WTC11 (cell line): ENCODE measurements around the gene KIF5C. TPM values are rescaled to one million over a fixed set of nuclear protein-coding genes. Genes with fewer than 3 reads are reported as not detected.

Experiments
- ATAC-seq: fragments of 200-7000 bp; cut with Tn5 transposase; 2 replicates; pipeline ENCODE4 v1.10.0; 2021; ENCODE audit warnings: mild to moderate bottlenecking, moderate library complexity
- CTCF ChIA-PET: fragments of 300-600 bp; sonication (Branson Sonifier 250); formaldehyde crosslinking; loops from one replicate; lab custom pipeline; 2021; ENCODE audit warnings: antibody characterized with exemption; lab: Charles Lee
- POLR2A ChIA-PET: fragments of 350-600 bp; sonication (Branson Sonifier 250); formaldehyde crosslinking; loops from one replicate; lab custom pipeline; 2021; ENCODE audit warnings: antibody characterized with exemption; lab: Charles Lee
- DNase-seq: peaks from one replicate; pipeline ENCODE4 v3.0.0; 2021; ENCODE audit warnings: low spot score
- H3K27ac Mint-ChIP-seq: 2 replicates; pipeline ENCODE4 v1.8.0; 2021; ENCODE audit warnings: mixed read lengths
- H3K27me3 Mint-ChIP-seq: 2 replicates; pipeline ENCODE4 v1.8.0; 2021; ENCODE audit warnings: low read depth, mild to moderate bottlenecking, moderate library complexity, mixed read lengths
- H3K36me3 Mint-ChIP-seq: 2 replicates; pipeline ENCODE4 v1.8.0; 2021; ENCODE audit warnings: mixed read lengths
- H3K4me1 Mint-ChIP-seq: 2 replicates; pipeline ENCODE4 v1.8.0; 2022; ENCODE audit warnings: mixed read lengths
- H3K4me3 Mint-ChIP-seq: 2 replicates; pipeline ENCODE4 v1.8.0; 2021; ENCODE audit warnings: mild to moderate bottlenecking, moderate library complexity, mixed read lengths
- H3K9me3 Mint-ChIP-seq: 2 replicates; pipeline ENCODE4 v1.8.0; 2021; ENCODE audit warnings: mixed read lengths
- ATF2 ChIP-seq: sonication (generic); formaldehyde crosslinking; IDR thresholded peaks from 2 replicates; pipeline ENCODE4 v1.8.1; 2022; ENCODE audit warnings: low read depth, missing genetic modification reagents, borderline replicate concordance
- CREB1 ChIP-seq: sonication (generic); formaldehyde crosslinking; IDR thresholded peaks from 2 replicates; pipeline ENCODE4 v1.8.0; 2023; ENCODE audit warnings: mild to moderate bottlenecking, missing genetic modification reagents
- E2F5 ChIP-seq: sonication (generic); formaldehyde crosslinking; IDR thresholded peaks from 2 replicates; pipeline ENCODE4 v1.8.1; 2022; ENCODE audit warnings: mild to moderate bottlenecking, moderate library complexity, missing genetic modification reagents
- ELF4 ChIP-seq: sonication (generic); formaldehyde crosslinking; IDR thresholded peaks from 2 replicates; pipeline ENCODE4 v1.8.1; 2022; ENCODE audit warnings: low read depth, mild to moderate bottlenecking, moderate library complexity, missing genetic modification reagents
- GTF2I ChIP-seq: fragments of 250-450 bp; sonication (Bioruptor Pico); conservative IDR thresholded peaks from 2 replicates; pipeline ENCODE4 v1.4.0; 2021; ENCODE audit warnings: mild to moderate bottlenecking
- JUN ChIP-seq: sonication (generic); formaldehyde crosslinking; IDR thresholded peaks from 2 replicates; pipeline ENCODE4 v1.8.0; 2023; ENCODE audit warnings: mild to moderate bottlenecking, missing genetic modification reagents
- KAT7 ChIP-seq: sonication (generic); formaldehyde crosslinking; IDR thresholded peaks from 2 replicates; pipeline ENCODE4 v1.8.1; 2023; ENCODE audit warnings: missing genetic modification reagents, mild to moderate bottlenecking, borderline replicate concordance
- NR1H2 ChIP-seq: sonication (generic); formaldehyde crosslinking; IDR thresholded peaks from 2 replicates; pipeline ENCODE4 v1.9.0; 2021; ENCODE audit warnings: mild to moderate bottlenecking, moderate library complexity, missing genetic modification reagents
- NR3C1 ChIP-seq: sonication (generic); formaldehyde crosslinking; conservative IDR thresholded peaks from 2 replicates; pipeline ENCODE4 v1.8.1; 2023; ENCODE audit warnings: low read depth, mild to moderate bottlenecking, missing genetic modification reagents
- RORB ChIP-seq: fragments of 250-450 bp; sonication (Bioruptor Pico); IDR thresholded peaks from 2 replicates; pipeline ENCODE4 v1.9.0; 2021; ENCODE audit warnings: mild to moderate bottlenecking
- SMAD4 ChIP-seq: sonication (generic); formaldehyde crosslinking; IDR thresholded peaks from 2 replicates; pipeline ENCODE4 v1.8.0; 2022; ENCODE audit warnings: mild to moderate bottlenecking, missing genetic modification reagents
- TP53 ChIP-seq: sonication (generic); formaldehyde crosslinking; IDR thresholded peaks from 2 replicates; pipeline ENCODE4 v1.8.1; 2023; ENCODE audit warnings: mild to moderate bottlenecking, missing genetic modification reagents
- USF1 ChIP-seq: sonication (generic); formaldehyde crosslinking; IDR thresholded peaks from 2 replicates; pipeline ENCODE4 v1.8.0; 2022; ENCODE audit warnings: mild to moderate bottlenecking, missing genetic modification reagents
- ZBTB21 ChIP-seq: sonication (generic); formaldehyde crosslinking; IDR thresholded peaks from 2 replicates; pipeline ENCODE4 v1.8.1; 2023; ENCODE audit warnings: mild to moderate bottlenecking, missing genetic modification reagents, borderline replicate concordance
- ZBTB43 ChIP-seq: sonication (generic); formaldehyde crosslinking; IDR thresholded peaks from 2 replicates; pipeline ENCODE4 v1.8.1; 2023; ENCODE audit warnings: mild to moderate bottlenecking, missing genetic modification reagents
- ZMAT4 ChIP-seq: fragments of 250-450 bp; sonication (Bioruptor Pico); IDR thresholded peaks from 2 replicates; pipeline ENCODE4 v1.9.0; 2021; ENCODE audit warnings: mild to moderate bottlenecking
- ZNF263 ChIP-seq: sonication (generic); formaldehyde crosslinking; IDR thresholded peaks from 2 replicates; pipeline ENCODE4 v1.8.1; 2022; ENCODE audit warnings: low read depth, mild to moderate bottlenecking, moderate library complexity, missing genetic modification reagents
- ZNF317 ChIP-seq: sonication (generic); formaldehyde crosslinking; IDR thresholded peaks from 2 replicates; pipeline ENCODE4 v1.8.1; 2023; ENCODE audit warnings: low read depth, mild to moderate bottlenecking, moderate library complexity, missing genetic modification reagents, borderline replicate concordance
- ZNF396 ChIP-seq: fragments of 250-450 bp; sonication (Bioruptor Pico); IDR thresholded peaks from 2 replicates; pipeline ENCODE4 v1.8.0; 2021; ENCODE audit warnings: mild to moderate bottlenecking, moderate library complexity, borderline replicate concordance
- ZNF423 ChIP-seq: fragments of 250-450 bp; sonication (Bioruptor Pico); IDR thresholded peaks from 2 replicates; pipeline ENCODE4 v2.1.2; 2022; ENCODE audit warnings: mild to moderate bottlenecking, moderate library complexity
- total RNA-seq: library from RNA; stranded (reverse); gene quantifications from 3 replicates; pipeline ENCODE4 v1.2.3, GENCODE V29; 2021
- TF ChIP-seq, protein P1 (sequence below): sonication (generic); formaldehyde crosslinking; IDR thresholded peaks from 2 replicates; pipeline ENCODE4 v1.8.1; 2022; ENCODE audit warnings: missing genetic modification reagents, borderline replicate concordance
- TF ChIP-seq, protein P2 (sequence below): sonication (generic); formaldehyde crosslinking; conservative IDR thresholded peaks from 2 replicates; pipeline ENCODE4 v1.8.1; 2022; ENCODE audit warnings: mild to moderate bottlenecking, missing genetic modification reagents
- TF ChIP-seq, protein P3 (sequence below): sonication (generic); formaldehyde crosslinking; IDR thresholded peaks from 2 replicates; pipeline ENCODE4 v1.8.0; 2023; ENCODE audit warnings: mild to moderate bottlenecking, missing genetic modification reagents

The KIF5C gene
- total RNA-seq, 1 experiment from 2014 or later, result 73.5 TPM

DNA sequence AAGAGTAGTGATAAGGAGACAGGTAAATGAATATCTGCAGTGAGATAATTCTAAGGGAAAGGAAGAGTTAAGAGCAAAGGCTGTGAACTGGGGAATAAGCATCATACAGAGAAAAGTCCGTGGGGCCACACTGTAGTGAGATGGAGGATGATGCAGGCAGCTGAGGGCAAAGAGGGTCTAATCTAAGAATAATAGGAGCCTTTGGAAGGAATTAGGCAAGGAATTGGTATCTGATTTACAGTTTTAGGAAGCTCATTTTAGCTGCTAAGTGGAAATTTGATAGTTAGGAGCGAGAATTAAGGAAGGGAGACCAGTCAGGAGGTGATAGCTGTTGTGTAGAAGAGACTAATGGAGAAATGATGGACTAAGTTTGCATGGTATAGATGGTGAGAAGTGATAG is 43.5 kb downstream of the KIF5C start:
- ChIA-PET CTCF (no interaction called here), POLR2A (no interaction called here)
- H3K27ac Mint-ChIP-seq, result no peak overlapping the region
- ATAC-seq (no peak), DNase-seq (no peak)
- no peaks in the 10 kb centered on the region; the same call in 1 of the 2 replicates for H3K27me3 Mint-ChIP-seq
- no peak overlapping the region for H3K4me3 Mint-ChIP-seq
- peaks cover 17% of the 10 kb centered on the region for H3K36me3 Mint-ChIP-seq
- peaks cover 20% of the 10 kb centered on the region for H3K9me3 Mint-ChIP-seq
- peaks cover 38% of the 10 kb centered on the region for H3K4me1 Mint-ChIP-seq
- TF ChIP-seq CREB1, result no peak
- no peak for TF ChIP-seq ELF4 (CRISPR knock-in tag)
- no peak for TF ChIP-seq ZBTB43
- TF ChIP-seq SMAD4, result no peak
- no peak for TF ChIP-seq GTF2I
- no peak for TF ChIP-seq ZNF317
- TF ChIP-seq, protein P1, sequence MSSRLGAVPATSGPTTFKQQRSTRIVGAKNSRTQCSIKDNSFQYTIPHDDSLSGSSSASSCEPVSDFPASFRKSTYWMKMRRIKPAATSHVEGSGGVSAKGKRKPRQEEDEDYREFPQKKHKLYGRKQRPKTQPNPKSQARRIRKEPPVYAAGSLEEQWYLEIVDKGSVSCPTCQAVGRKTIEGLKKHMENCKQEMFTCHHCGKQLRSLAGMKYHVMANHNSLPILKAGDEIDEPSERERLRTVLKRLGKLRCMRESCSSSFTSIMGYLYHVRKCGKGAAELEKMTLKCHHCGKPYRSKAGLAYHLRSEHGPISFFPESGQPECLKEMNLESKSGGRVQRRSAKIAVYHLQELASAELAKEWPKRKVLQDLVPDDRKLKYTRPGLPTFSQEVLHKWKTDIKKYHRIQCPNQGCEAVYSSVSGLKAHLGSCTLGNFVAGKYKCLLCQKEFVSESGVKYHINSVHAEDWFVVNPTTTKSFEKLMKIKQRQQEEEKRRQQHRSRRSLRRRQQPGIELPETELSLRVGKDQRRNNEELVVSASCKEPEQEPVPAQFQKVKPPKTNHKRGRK (CRISPR knock-in tag), result no peak
- TF ChIP-seq E2F5 (CRISPR knock-in tag), result no peak
- TF ChIP-seq TP53 (CRISPR knock-in tag), result no peak
- TF ChIP-seq, protein P2, sequence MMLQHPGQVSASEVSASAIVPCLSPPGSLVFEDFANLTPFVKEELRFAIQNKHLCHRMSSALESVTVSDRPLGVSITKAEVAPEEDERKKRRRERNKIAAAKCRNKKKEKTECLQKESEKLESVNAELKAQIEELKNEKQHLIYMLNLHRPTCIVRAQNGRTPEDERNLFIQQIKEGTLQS, result no peak
- no peak for TF ChIP-seq ZMAT4 (CRISPR knock-in tag)
- TF ChIP-seq JUN, result no peak
- no peak for TF ChIP-seq NR3C1
- no peak for TF ChIP-seq ZNF263 (CRISPR knock-in tag)
- no peak for TF ChIP-seq USF1 (CRISPR knock-in tag)
- no peak for TF ChIP-seq ZBTB21
- no peak for TF ChIP-seq KAT7 (CRISPR knock-in tag)

DNA sequence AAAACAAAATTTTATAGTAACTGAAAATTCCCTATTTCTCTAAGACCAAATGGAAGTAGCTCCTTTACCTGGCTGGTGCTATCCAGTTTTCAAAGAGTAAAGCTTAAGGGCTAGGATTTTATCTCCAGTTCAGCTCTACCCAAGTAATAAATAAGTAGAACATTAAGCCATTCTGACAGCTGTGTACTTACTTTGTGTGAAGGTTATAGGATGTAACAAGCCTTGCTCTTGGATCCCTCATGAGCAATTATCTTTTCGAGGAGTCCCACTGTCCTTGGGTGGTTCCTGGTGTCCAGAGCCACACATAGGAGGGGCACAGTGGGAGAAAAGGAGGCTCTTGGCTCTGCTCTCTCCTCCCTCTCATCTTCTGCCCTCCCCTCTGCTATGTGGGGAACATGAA is 45.5 kb downstream of the KIF5C start:
- DNase-seq (no peak), ATAC-seq (no peak)
- peaks cover 20% of the 10 kb centered on the region for H3K9me3 Mint-ChIP-seq
- H3K4me3 Mint-ChIP-seq, result no peak overlapping the region
- H3K4me1 Mint-ChIP-seq, result peaks cover 39% of the 10 kb centered on the region
- CTCF ChIA-PET, result no interaction called here
- 0 out of 2 replicates have a peak overlapping the region, but pooled peaks have one; percentile 14 for H3K27ac Mint-ChIP-seq
- POLR2A ChIA-PET, result no interaction called here
- H3K27me3 Mint-ChIP-seq, result no peaks in the 10 kb centered on the region; the same call in 1 of the 2 replicates
- peaks cover 22% of the 10 kb centered on the region for H3K36me3 Mint-ChIP-seq
- TF ChIP-seq, protein P3, sequence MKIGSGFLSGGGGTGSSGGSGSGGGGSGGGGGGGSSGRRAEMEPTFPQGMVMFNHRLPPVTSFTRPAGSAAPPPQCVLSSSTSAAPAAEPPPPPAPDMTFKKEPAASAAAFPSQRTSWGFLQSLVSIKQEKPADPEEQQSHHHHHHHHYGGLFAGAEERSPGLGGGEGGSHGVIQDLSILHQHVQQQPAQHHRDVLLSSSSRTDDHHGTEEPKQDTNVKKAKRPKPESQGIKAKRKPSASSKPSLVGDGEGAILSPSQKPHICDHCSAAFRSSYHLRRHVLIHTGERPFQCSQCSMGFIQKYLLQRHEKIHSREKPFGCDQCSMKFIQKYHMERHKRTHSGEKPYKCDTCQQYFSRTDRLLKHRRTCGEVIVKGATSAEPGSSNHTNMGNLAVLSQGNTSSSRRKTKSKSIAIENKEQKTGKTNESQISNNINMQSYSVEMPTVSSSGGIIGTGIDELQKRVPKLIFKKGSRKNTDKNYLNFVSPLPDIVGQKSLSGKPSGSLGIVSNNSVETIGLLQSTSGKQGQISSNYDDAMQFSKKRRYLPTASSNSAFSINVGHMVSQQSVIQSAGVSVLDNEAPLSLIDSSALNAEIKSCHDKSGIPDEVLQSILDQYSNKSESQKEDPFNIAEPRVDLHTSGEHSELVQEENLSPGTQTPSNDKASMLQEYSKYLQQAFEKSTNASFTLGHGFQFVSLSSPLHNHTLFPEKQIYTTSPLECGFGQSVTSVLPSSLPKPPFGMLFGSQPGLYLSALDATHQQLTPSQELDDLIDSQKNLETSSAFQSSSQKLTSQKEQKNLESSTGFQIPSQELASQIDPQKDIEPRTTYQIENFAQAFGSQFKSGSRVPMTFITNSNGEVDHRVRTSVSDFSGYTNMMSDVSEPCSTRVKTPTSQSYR (CRISPR knock-in tag), result no peak
- no peak for TF ChIP-seq ZNF317
- no peak for TF ChIP-seq ZNF263 (CRISPR knock-in tag)
- no peak for TF ChIP-seq ZNF423 (CRISPR knock-in tag)
- TF ChIP-seq ATF2, result no peak
- no peak for TF ChIP-seq RORB (CRISPR knock-in tag)
- no peak for TF ChIP-seq NR1H2
- no peak for TF ChIP-seq E2F5 (CRISPR knock-in tag)
- no peak for TF ChIP-seq CREB1
- no peak for TF ChIP-seq ZNF396 (CRISPR knock-in tag)
